ENCODE measurements around the gene GSDME. TPM values are rescaled to one million over a fixed set of nuclear protein-coding genes. Genes with fewer than 3 reads are reported as not detected.

GSDME gene
- total and polyA plus RNA-seq, 2 experiments from 2014 or later: 35.1 to 48.1 TPM

DNA sequence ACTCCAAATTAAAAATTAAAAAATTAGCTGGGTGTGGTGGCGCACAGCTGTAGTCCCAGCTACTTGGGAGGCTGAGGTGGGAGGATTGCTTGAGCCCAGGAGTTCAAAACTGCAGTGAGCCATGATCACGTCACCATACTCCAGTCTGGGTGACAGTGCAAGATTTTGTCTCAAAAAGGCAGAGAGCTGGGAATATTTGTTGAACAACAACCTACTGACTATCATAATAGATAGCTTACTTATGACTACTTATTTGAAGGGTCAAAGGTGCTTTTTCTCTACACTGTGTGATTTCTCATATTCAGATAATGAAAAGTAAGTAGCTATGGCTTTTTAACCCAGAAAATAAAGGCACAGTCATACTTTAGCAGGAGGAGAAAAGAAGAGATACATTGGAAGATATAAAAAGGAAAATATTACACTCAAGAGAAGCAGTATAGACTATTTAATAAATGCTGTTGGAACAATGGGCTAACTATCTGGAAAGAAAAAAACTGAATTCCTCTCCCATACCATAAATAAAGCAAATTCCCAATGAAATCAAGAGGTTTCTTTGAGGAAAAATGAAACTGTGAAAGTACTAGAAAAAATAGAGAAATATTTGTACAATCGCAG, 6.7 kb downstream of the GSDME start:
- Histone ChIP-seq H3K36me3 (replicated peaks; ENCODE audit: insufficient read depth, low read depth) (no peaks in the 10 kb centered on the region), H3K79me2 (peaks cover 43% of the 10 kb centered on the region), H2AFZ (no peak overlapping the region), H3K4me3 (no peak overlapping the region), H4K20me1 (ENCODE audit: insufficient read depth, poor library complexity, severe bottlenecking) (no peaks in the 10 kb centered on the region), H3K4me2 (no peak overlapping the region), H3K4me1 (ENCODE audit: insufficient read depth) (peaks cover 15% of the 10 kb centered on the region), H3K27me3 (no peaks in the 10 kb centered on the region), H3K27ac (peak overlapping the region; percentile 65), H3K9me2 (replicated peaks; ENCODE audit: insufficient read depth) (no peaks in the 10 kb centered on the region), H3K9me3 (ENCODE audit: low read depth) (no peaks in the 10 kb centered on the region)
- TF ChIP-seq EZH2 (IDR thresholded peaks at IDR 0.05; ENCODE audit: borderline replicate concordance): no peak
- TF ChIP-seq CTCF (IDR thresholded peaks at IDR 0.05; ENCODE audit: poor library complexity): no peak
- TF ChIP-seq EZH2phosphoT487 (IDR thresholded peaks at IDR 0.05; ENCODE audit: low read depth, severe bottlenecking, unreplicated experiment): no peak
- 92% methylated on average over 3 of the region's 3 CpGs for WGBS (ENCODE audit: low lambda C conversion rate, missing lambda C conversion rate)
- no peak for DNase-seq (ENCODE audit: low spot score)

- Histone ChIP-seq H3K27ac (no peak overlapping the region), H3K79me2 (peaks cover 29% of the 10 kb centered on the region), H4K20me1 (ENCODE audit: insufficient read depth, poor library complexity, severe bottlenecking) (no peaks in the 10 kb centered on the region), H3K9me3 (ENCODE audit: low read depth) (no peaks in the 10 kb centered on the region), H2AFZ (no peak overlapping the region), H3K4me3 (no peak overlapping the region), H3K4me1 (ENCODE audit: insufficient read depth) (peaks cover 11% of the 10 kb centered on the region), H3K36me3 (replicated peaks; ENCODE audit: insufficient read depth, low read depth) (no peaks in the 10 kb centered on the region), H3K9me2 (replicated peaks; ENCODE audit: insufficient read depth) (no peaks in the 10 kb centered on the region), H3K27me3 (no peaks in the 10 kb centered on the region), H3K4me2 (no peak overlapping the region)
- WGBS (ENCODE audit: low lambda C conversion rate, missing lambda C conversion rate): 96% methylated on average over 2 of the region's 2 CpGs
- TF ChIP-seq CTCF (IDR thresholded peaks at IDR 0.05; ENCODE audit: poor library complexity) (no peak), EZH2phosphoT487 (IDR thresholded peaks at IDR 0.05; ENCODE audit: low read depth, severe bottlenecking, unreplicated experiment) (no peak), EZH2 (IDR thresholded peaks at IDR 0.05; ENCODE audit: borderline replicate concordance) (no peak)
- no peak for DNase-seq (ENCODE audit: low spot score)
Observed at GRCh38 chr7:24748521-24748920, 8.7 kb downstream of the GSDME start.

DNA sequence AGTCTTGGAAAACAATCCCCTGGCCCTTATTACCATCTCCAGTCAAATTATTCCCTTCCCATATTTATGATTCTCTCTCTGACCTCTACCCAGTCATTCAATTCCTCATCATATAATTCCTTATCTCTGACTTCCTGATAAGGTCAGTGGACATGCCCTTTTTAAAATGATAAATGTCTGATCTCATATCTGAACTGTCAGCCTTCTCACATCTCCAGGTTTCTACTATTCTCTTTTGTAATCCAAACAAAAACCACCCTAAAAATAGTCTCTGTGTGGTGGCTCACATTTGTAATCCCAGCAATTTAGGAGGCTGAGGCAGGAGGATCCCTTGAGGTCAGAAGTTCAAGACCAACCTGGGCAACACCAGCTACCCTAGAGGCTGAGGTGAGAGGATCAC, 11.9 kb downstream of the GSDME start:
- Histone ChIP-seq H3K27me3 (no peaks in the 10 kb centered on the region), H4K20me1 (ENCODE audit: insufficient read depth, poor library complexity, severe bottlenecking) (no peaks in the 10 kb centered on the region), H3K4me3 (no peak overlapping the region), H3K4me2 (no peak overlapping the region), H2AFZ (no peak overlapping the region), H3K36me3 (replicated peaks; ENCODE audit: insufficient read depth, low read depth) (no peaks in the 10 kb centered on the region), H3K4me1 (ENCODE audit: insufficient read depth) (peaks cover 21% of the 10 kb centered on the region), H3K9me3 (ENCODE audit: low read depth) (no peaks in the 10 kb centered on the region), H3K9me2 (replicated peaks; ENCODE audit: insufficient read depth) (no peaks in the 10 kb centered on the region), H3K27ac (peak overlapping the region; percentile 67), H3K79me2 (peaks cover 14% of the 10 kb centered on the region)
- no peak for DNase-seq (ENCODE audit: low spot score)
- no peak for TF ChIP-seq EZH2phosphoT487 (IDR thresholded peaks at IDR 0.05; ENCODE audit: low read depth, severe bottlenecking, unreplicated experiment)
- TF ChIP-seq EZH2 (IDR thresholded peaks at IDR 0.05; ENCODE audit: borderline replicate concordance): no peak
- TF ChIP-seq CTCF (IDR thresholded peaks at IDR 0.05; ENCODE audit: poor library complexity): no peak
